HepG2 (cell line): ENCODE measurements around the gene GATAD2B. TPM values are rescaled to one million over a fixed set of nuclear protein-coding genes. Genes with fewer than 3 reads are reported as not detected.

Source experiments
- CCDC6 ChIP-seq: sonication (generic); formaldehyde crosslinking; IDR thresholded peaks from 2 replicates; pipeline ENCODE4 v1.8.1; 2022; ENCODE audit warnings: mild to moderate bottlenecking, missing genetic modification reagents, moderate library complexity
- DPF2 ChIP-seq: sonication (generic); formaldehyde crosslinking; IDR thresholded peaks from 2 replicates; pipeline ENCODE4 v1.4.0; 2020; ENCODE audit warnings: mild to moderate bottlenecking, low read depth, missing genetic modification reagents, borderline replicate concordance
- HNRNPK ChIP-seq: fragments of 200-400 bp; formaldehyde crosslinking; IDR thresholded peaks from 2 replicates; pipeline ENCODE4 v1.6.1; 2018; ENCODE audit warnings: low read length, low read depth, moderate library complexity, mild to moderate bottlenecking; ENCODE audit not compliant: poor library complexity, severe bottlenecking
- IRF2 ChIP-seq: IDR thresholded peaks from 2 replicates; pipeline ENCODE4 v1.6.1; 2018; ENCODE audit warnings: missing genetic modification reagents, missing compliant biosample characterization
- KIAA2018 ChIP-seq: sonication (generic); formaldehyde crosslinking; IDR thresholded peaks from 2 replicates; pipeline ENCODE4 v1.5.0; 2020; ENCODE audit warnings: mild to moderate bottlenecking, missing genetic modification reagents, borderline replicate concordance
- MBD4 ChIP-seq: IDR thresholded peaks from 2 replicates; pipeline ENCODE4 v1.6.1; 2012; ENCODE audit warnings: low read length, inconsistent platforms, borderline replicate concordance
- MXD3 ChIP-seq: IDR thresholded peaks from 2 replicates; pipeline ENCODE4 v1.6.1; 2016; ENCODE audit warnings: mild to moderate bottlenecking, missing biosample characterization, missing genetic modification reagents
- NR2F2 ChIP-seq: IDR thresholded peaks from 2 replicates; pipeline ENCODE4 v1.6.1; 2012; ENCODE audit warnings: low read depth, inconsistent platforms, borderline replicate concordance
- PTBP1 ChIP-seq: fragments of 200-400 bp; formaldehyde crosslinking; IDR thresholded peaks from 2 replicates; pipeline ENCODE4 v1.6.1; 2018; ENCODE audit warnings: low read length, low read depth; ENCODE audit not compliant: poor library complexity, severe bottlenecking
- SALL1 ChIP-seq: sonication (generic); formaldehyde crosslinking; IDR thresholded peaks from 2 replicates; pipeline ENCODE4 v1.8.0; 2022; ENCODE audit warnings: mild to moderate bottlenecking, missing genetic modification reagents
- SMARCC2 ChIP-seq: fragments of 450-650 bp; IDR thresholded peaks from 2 replicates; pipeline ENCODE4 v1.6.1; 2017; ENCODE audit warnings: antibody characterized with exemption, mild to moderate bottlenecking
- TRAFD1 ChIP-seq: sonication (generic); formaldehyde crosslinking; IDR thresholded peaks from 2 replicates; pipeline ENCODE4 v1.5.1; 2020; ENCODE audit warnings: missing genetic modification reagents, mild to moderate bottlenecking, borderline replicate concordance
- ZFAT ChIP-seq: sonication (generic); formaldehyde crosslinking; conservative IDR thresholded peaks from 2 replicates; pipeline ENCODE4 v1.8.1; 2023; ENCODE audit warnings: missing genetic modification reagents, inconsistent platforms
- ZFP36L2 ChIP-seq: sonication (generic); formaldehyde crosslinking; IDR thresholded peaks from 2 replicates; pipeline ENCODE4 v1.4.0; 2020; ENCODE audit warnings: missing genetic modification reagents
- ZNF160 ChIP-seq: sonication (generic); formaldehyde crosslinking; IDR thresholded peaks from 2 replicates; pipeline ENCODE4 v1.8.0; 2022; ENCODE audit warnings: mild to moderate bottlenecking, inconsistent platforms, missing genetic modification reagents
- ZNF605 ChIP-seq: sonication (generic); formaldehyde crosslinking; IDR thresholded peaks from 2 replicates; pipeline ENCODE4 v1.8.0; 2022; ENCODE audit warnings: mild to moderate bottlenecking, missing genetic modification reagents
- ZNF780A ChIP-seq: sonication (generic); formaldehyde crosslinking; IDR thresholded peaks from 2 replicates; pipeline ENCODE4 v1.8.0; 2022; ENCODE audit warnings: mild to moderate bottlenecking, missing genetic modification reagents, moderate library complexity
- polyA plus RNA-seq, 8 experiments: library from polyadenylated mRNA; depleted of rRNA in 3 of 8; stranded (reverse) in 7 of 8; unstranded in 1 of 8; fragments of >200 nt; fragmentation: Illumina TruSeq in 4 of 8; extraction: Trizol in 4 of 8; gene quantifications; 2 replicates each; pipeline versions ENCODE4 v1.2.1 to v1.2.3, GENCODE V29; 2011 to 2016; ENCODE audit warnings: low read depth in 4 of 8, missing spikeins in 1 of 8, mixed read lengths in 1 of 8; ENCODE audit not compliant: insufficient read depth in 1 of 8
- total RNA-seq, 5 experiments: library from RNA; depleted of rRNA; stranded (reverse); fragments of >200 nt; fragmentation: Illumina TruSeq; extraction: Trizol; gene quantifications; 2 replicates each; pipeline ENCODE4 v1.2.3, GENCODE V29; 2016; ENCODE audit warnings: low read depth in 1 of 5

The GATAD2B gene
- total and polyA plus RNA-seq, 2 of the 13 experiments (the other 11 are each of a cell fraction or from before 2014, with no cell fraction given): 3.2 to 5.2 TPM

- no peak for TF ChIP-seq MBD4
- no peak for TF ChIP-seq KIAA2018
- peak; percentile 79; the same call in 1 of the 2 replicates for TF ChIP-seq MXD3 (CRISPR knock-in tag)
- no peak for TF ChIP-seq TRAFD1 (CRISPR knock-in tag)
- no peak for TF ChIP-seq SMARCC2
- TF ChIP-seq ZNF160: no peak
- peak; percentile 79 for TF ChIP-seq SALL1 (CRISPR knock-in tag)
- TF ChIP-seq ZNF605: peak; percentile 31; the same call in 1 of the 2 replicates
- TF ChIP-seq IRF2 (CRISPR knock-in tag): peak; percentile 59; the same call in 1 of the 2 replicates
- TF ChIP-seq NR2F2: no peak
- peak; percentile 60 for TF ChIP-seq HNRNPK
- TF ChIP-seq ZFAT: no peak
- TF ChIP-seq PTBP1: no peak
- no peak for TF ChIP-seq ZNF780A (CRISPR knock-in tag)
- TF ChIP-seq CCDC6 (CRISPR knock-in tag): no peak; the same call in 1 of the 2 replicates
- TF ChIP-seq DPF2 (CRISPR knock-in tag): no peak
- no peak for TF ChIP-seq ZFP36L2 (CRISPR knock-in tag)
Observed at GRCh38 chr1:153783233-153784190, 139.3 kb downstream of the GATAD2B start (continued).
